Glomerular endothelial cell (primary cell): ENCODE data around the gene UBL5. TPM values are rescaled to one million over a fixed set of nuclear protein-coding genes. Genes with fewer than 3 reads are reported as not detected.

Experiments
- DNase-seq: peaks from one replicate; pipeline ENCODE4 v3.0.0-alpha.2; 2011; ENCODE audit warnings: low read depth, low spot score; ENCODE audit errors: extremely low read depth
- total RNA-seq: library from RNA; depleted of rRNA; stranded (reverse); fragments of >200 nt; gene quantifications from 2 replicates; pipeline ENCODE4 v1.2.3, GENCODE V29; 2015

UBL5 gene
- total RNA-seq, 1 donor from 2014 or later: 578 TPM

GRCh38 chr19:9848762-9849161 lies 21.0 kb downstream of the UBL5 start:
- DNase-seq: no peak

GRCh38 chr19:9849791-9850190 lies 22.1 kb downstream of the UBL5 start:
- no peak for DNase-seq

- DNase-seq: no peak
These were observed 22.7 kb downstream of the UBL5 start for GRCh38 chr19:9850235-9850959.

- no peak for DNase-seq
These were observed 26.6 kb downstream of the UBL5 start for GRCh38 chr19:9854282-9854846.

GRCh38 chr19:9856609-9857008 lies 28.9 kb downstream of the UBL5 start:
- DNase-seq: no peak

- DNase-seq: no peak
These were observed 29.5 kb downstream of the UBL5 start for GRCh38 chr19:9857076-9857721.

- no peak for DNase-seq
These were observed 30.4 kb downstream of the UBL5 start for GRCh38 chr19:9857920-9858746.

- no peak for DNase-seq
These were observed 31.0 kb downstream of the UBL5 start for GRCh38 chr19:9858766-9859165.

- DNase-seq: no peak
These were observed 32.7 kb downstream of the UBL5 start for GRCh38 chr19:9860407-9860806.

GRCh38 chr19:9861503-9861902 lies 33.8 kb downstream of the UBL5 start:
- no peak for DNase-seq

- no peak for DNase-seq
These were observed 35.2 kb downstream of the UBL5 start for GRCh38 chr19:9862938-9863337.

- DNase-seq: no peak
These were observed 36.0 kb downstream of the UBL5 start for GRCh38 chr19:9863759-9864158.

- DNase-seq: no peak
These were observed 38.2 kb downstream of the UBL5 start for GRCh38 chr19:9865732-9866501.

GRCh38 chr19:9868983-9869617 lies 41.4 kb downstream of the UBL5 start:
- no peak for DNase-seq

GRCh38 chr19:9871626-9872338 lies 44.1 kb downstream of the UBL5 start:
- no peak for DNase-seq

GRCh38 chr19:9872618-9873242 lies 45.0 kb downstream of the UBL5 start:
- DNase-seq: no peak

- DNase-seq: no peak
These were observed 47.4 kb downstream of the UBL5 start for GRCh38 chr19:9875031-9875627.

- no peak for DNase-seq
These were observed 48.1 kb downstream of the UBL5 start for GRCh38 chr19:9875796-9876195.
